K562 (cell line): Measurements from ENCODE around the gene CFAP53. TPM values are rescaled to one million over a fixed set of nuclear protein-coding genes. Genes with fewer than 3 reads are reported as not detected.

Experiments
- ATAC-seq: fragments of 200-7000 bp; cut with Tn5 transposase; 3 replicates; pipeline ENCODE4 v1.9.1; 2020; ENCODE audit warnings: moderate library complexity
- BruUV-seq: library from RNA; stranded (reverse); fragments of 400-500 nt; replicated peaks from 2 replicates; lab custom pipeline; 2021; lab: Mats Ljungman, UMichigan
- CTCF ChIA-PET: fragments of 300-600 bp; formaldehyde crosslinking; extraction: SDS; loops from one replicate; lab custom pipeline; 2021; ENCODE audit warnings: low intra/inter-chr PET ratio; lab: Yijun Ruan, JAX
- POLR2A ChIA-PET: fragments of 300-600, 350-650 bp; sonication (Branson Sonifier 250); formaldehyde crosslinking; extraction: SDS; loops from one replicate; lab custom pipeline; 2021; ENCODE audit warnings: antibody characterized with exemption, inconsistent platforms; lab: Yijun Ruan, JAX
- DNase-seq, 4 experiments: peaks; one replicate each; pipeline versions ENCODE4 v3.0.0 to v3.0.0-alpha.2; 2011 to 2018; ENCODE audit warnings: low spot score in 3 of 4, mixed read lengths in 3 of 4; ENCODE audit errors: extremely low read depth in 1 of 4
- FAIRE-seq: peaks from 2 replicates; lab custom pipeline; 2011; peaks lifted over from hg19 to GRCh38; lab: Jason Lieb, UNC
- H2AFZ ChIP-seq: 2 replicates; pipeline ENCODE4 v1.6.0; 2011; ENCODE audit warnings: low read depth, low read length, control low read depth, inconsistent platforms
- H3K27ac ChIP-seq: fragments of 200-600 bp; 3 replicates; pipeline ENCODE4 v1.8.0; 2011; ENCODE audit warnings: low read depth, mild to moderate bottlenecking, control low read depth, inconsistent platforms, low read length, moderate library complexity, mixed read lengths; ENCODE audit errors: extremely low read depth
- H3K27me3 ChIP-seq, 2 experiments: fragments of 300-600 bp in 1 of 2; 2 replicates in 1 of 2; 3 replicates in 1 of 2; pipeline versions ENCODE4 v1.6.0 to v1.8.0; 2011; ENCODE audit warnings: inconsistent platforms in 2 of 2, low read length in 2 of 2, mild to moderate bottlenecking in 1 of 2, mixed read lengths in 1 of 2, moderate library complexity in 1 of 2; ENCODE audit not compliant: control insufficient read depth in 2 of 2, insufficient read depth in 2 of 2
- H3K36me3 ChIP-seq: fragments of 300-600 bp; 3 replicates; pipeline ENCODE4 v1.8.0; 2011; ENCODE audit warnings: mild to moderate bottlenecking, low read length, inconsistent platforms; ENCODE audit not compliant: control insufficient read depth, insufficient read depth
- H3K4me1 ChIP-seq, 2 experiments: fragments of 200-600 bp in 1 of 2; replicated peaks in 1 of 2; 2 replicates in 1 of 2; 3 replicates in 1 of 2; pipeline versions ENCODE4 v1.5.1 to v1.8.0; 2011; ENCODE audit warnings: inconsistent platforms in 2 of 2, low read length in 2 of 2, mild to moderate bottlenecking in 1 of 2, mixed read lengths in 1 of 2, moderate library complexity in 1 of 2; ENCODE audit not compliant: control insufficient read depth in 2 of 2, insufficient read depth in 2 of 2
- H3K4me2 ChIP-seq: 2 replicates; pipeline ENCODE4 v1.6.1; 2011; ENCODE audit warnings: low read length, control low read depth, inconsistent platforms, mixed read lengths; ENCODE audit not compliant: insufficient read depth
- H3K4me3 ChIP-seq: fragments of 200-600 bp; sonication (generic), shearing (Covaris generic); 2 replicates; pipeline ENCODE4 v1.5.1; 2016; ENCODE audit warnings: control low read depth, inconsistent platforms
- H3K79me2 ChIP-seq: fragments of 200-600 bp; 3 replicates; pipeline ENCODE4 v1.8.0; 2011; ENCODE audit warnings: low read length, inconsistent platforms; ENCODE audit not compliant: control insufficient read depth, insufficient read depth
- H3K9ac ChIP-seq, 2 experiments: 2 replicates each; pipeline versions ENCODE4 v1.6.0 to v1.6.1; 2011; ENCODE audit warnings: low read depth in 2 of 2, low read length in 2 of 2, control low read depth in 1 of 2, inconsistent platforms in 1 of 2, mild to moderate bottlenecking in 1 of 2, mixed read lengths in 1 of 2; ENCODE audit not compliant: insufficient read depth in 1 of 2
- H3K9me1 ChIP-seq: one replicate; pipeline ENCODE4 v1.6.0; 2011; ENCODE audit warnings: inconsistent platforms, mild to moderate bottlenecking, low read length, moderate library complexity; ENCODE audit not compliant: control insufficient read depth, insufficient read depth
- H3K9me3 ChIP-seq: replicated peaks from 2 replicates; pipeline ENCODE4 v1.5.1; 2011; ENCODE audit warnings: low read depth, low read length, inconsistent platforms; ENCODE audit not compliant: control insufficient read depth, insufficient read depth
- H4K20me1 ChIP-seq: replicated peaks from 2 replicates; pipeline ENCODE4 v1.6.1; 2011; ENCODE audit warnings: low read length, inconsistent platforms, mixed read lengths; ENCODE audit not compliant: control insufficient read depth, insufficient read depth
- FIP1L1 ChIP-seq: fragments of 200-400 bp; formaldehyde crosslinking; IDR thresholded peaks from 2 replicates; pipeline ENCODE4 v1.6.1; 2018; ENCODE audit warnings: mild to moderate bottlenecking, low read depth, low read length; ENCODE audit not compliant: poor library complexity, severe bottlenecking
- FOXA1 ChIP-seq: fragments of 450-650 bp; IDR thresholded peaks from 2 replicates; pipeline ENCODE4 v1.6.1; 2016; ENCODE audit warnings: mild to moderate bottlenecking, borderline replicate concordance
- HCFC1 ChIP-seq: IDR thresholded peaks from 2 replicates; pipeline ENCODE4 v1.6.1; 2012; ENCODE audit warnings: low read depth, low read length, improper control_type of control experiment
- JUN ChIP-seq, 2 experiments: sonication (generic) in 1 of 2; formaldehyde crosslinking in 1 of 2; IDR thresholded peaks; 2 replicates each; pipeline versions ENCODE4 v1.6.1 to v1.8.0; 2012 to 2022; ENCODE audit warnings: borderline replicate concordance in 2 of 2, mild to moderate bottlenecking in 2 of 2, improper control_type of control experiment in 1 of 2, low read depth in 1 of 2, low read length in 1 of 2, missing genetic modification reagents in 1 of 2
- MEIS2 ChIP-seq: fragments of 450-650 bp; IDR thresholded peaks from 2 replicates; pipeline ENCODE4 v1.6.1; 2014; ENCODE audit warnings: mild to moderate bottlenecking; ENCODE audit not compliant: partially characterized antibody
- RBBP5 ChIP-seq: fragments of 200-600 bp; sonication (generic); IDR thresholded peaks from 2 replicates; pipeline ENCODE4 v1.6.1; 2012; ENCODE audit warnings: borderline replicate concordance, mild to moderate bottlenecking, low read length, control low read depth, inconsistent platforms; ENCODE audit not compliant: insufficient read depth, poor library complexity, severe bottlenecking
- WGBS: fragments of 100-300 bp; shearing (Covaris generic); methylation state at CpG from one replicate; pipeline ENCODE4 v1.1.6; 2016; ENCODE audit warnings: low coverage, mixed read lengths; ENCODE audit not compliant: insufficient coverage; ENCODE audit errors: missing lambda C conversion rate; 5-methylcytosine and 5-hydroxymethylcytosine counted together
- in situ Hi-C: fragments of 300-500 bp; cut with MboI; formaldehyde crosslinking; loops from 4 replicates; pipeline ENCODE4 v1.15.0; 2018; ENCODE audit warnings: inconsistent platforms, mixed read lengths
- intact Hi-C: fragments of 100-400 bp; cut with micrococcal nuclease; formaldehyde crosslinking; loops from 2 replicates; pipeline ENCODE4 v1.14.2; 2022
- polyA plus RNA-seq, 8 experiments: library from polyadenylated mRNA; depleted of rRNA in 4 of 8; stranded (reverse) in 5 of 8; unstranded in 3 of 8; fragments of >200 nt; fragmentation: Nextera tagmentation in 2 of 8; fragmentation: Illumina TruSeq in 1 of 8; extraction: Ambion mirVana in 2 of 8; extraction: Trizol in 1 of 8; gene quantifications; 2 replicates each; pipeline versions ENCODE4 v1.2.1 to v1.2.3, GENCODE V29; 2011 to 2014; ENCODE audit warnings: inconsistent platforms in 1 of 8, missing spikeins in 1 of 8
- total RNA-seq, 7 experiments: library from RNA; depleted of rRNA in 6 of 7; stranded (reverse); fragments of >200 nt in 6 of 7; fragmentation: Illumina TruSeq in 2 of 7; extraction: Trizol in 2 of 7; gene quantifications; 2 replicates each; pipeline versions ENCODE4 v1.2.1 to v1.2.3, GENCODE V29; 2011 to 2021; ENCODE audit warnings: low replicate concordance in 1 of 7
- TF ChIP-seq, protein P1 (sequence below), 2 experiments: IDR thresholded peaks; 2 replicates each; pipeline ENCODE4 v1.6.1; 2011; ENCODE audit warnings: borderline replicate concordance in 1 of 2, control low read depth in 1 of 2, low read depth in 1 of 2, low read length in 1 of 2, mild to moderate bottlenecking in 1 of 2, mixed read lengths in 1 of 2, moderate library complexity in 1 of 2; ENCODE audit not compliant: insufficient read depth in 1 of 2, insufficient read length in 1 of 2, poor library complexity in 1 of 2, severe bottlenecking in 1 of 2; ENCODE audit errors: extremely low read depth in 1 of 2
- TF ChIP-seq, protein P2 (sequence below): sonication (generic); formaldehyde crosslinking; IDR thresholded peaks from 2 replicates; pipeline ENCODE4 v1.8.1; 2023; ENCODE audit warnings: mild to moderate bottlenecking, missing genetic modification reagents
- TF ChIP-seq, protein P3 (sequence below), 2 experiments: fragments of 150-350 bp in 1 of 2; IDR thresholded peaks; 2 replicates each; pipeline ENCODE4 v1.6.1; 2012 to 2016; ENCODE audit warnings: low read depth in 2 of 2, low read length in 2 of 2, mild to moderate bottlenecking in 1 of 2, moderate library complexity in 1 of 2
- TF ChIP-seq, protein P4 (sequence below): fragments of 450-650 bp; IDR thresholded peaks from 2 replicates; pipeline ENCODE4 v1.6.1; 2016; ENCODE audit warnings: antibody characterized with exemption

Gene CFAP53
- total and polyA plus RNA-seq, 9 of the 15 experiments (the other 6 are each of a cell fraction or from before 2014, with no cell fraction given): 0.21 to 1.9 (median 1.2) TPM

DNA sequence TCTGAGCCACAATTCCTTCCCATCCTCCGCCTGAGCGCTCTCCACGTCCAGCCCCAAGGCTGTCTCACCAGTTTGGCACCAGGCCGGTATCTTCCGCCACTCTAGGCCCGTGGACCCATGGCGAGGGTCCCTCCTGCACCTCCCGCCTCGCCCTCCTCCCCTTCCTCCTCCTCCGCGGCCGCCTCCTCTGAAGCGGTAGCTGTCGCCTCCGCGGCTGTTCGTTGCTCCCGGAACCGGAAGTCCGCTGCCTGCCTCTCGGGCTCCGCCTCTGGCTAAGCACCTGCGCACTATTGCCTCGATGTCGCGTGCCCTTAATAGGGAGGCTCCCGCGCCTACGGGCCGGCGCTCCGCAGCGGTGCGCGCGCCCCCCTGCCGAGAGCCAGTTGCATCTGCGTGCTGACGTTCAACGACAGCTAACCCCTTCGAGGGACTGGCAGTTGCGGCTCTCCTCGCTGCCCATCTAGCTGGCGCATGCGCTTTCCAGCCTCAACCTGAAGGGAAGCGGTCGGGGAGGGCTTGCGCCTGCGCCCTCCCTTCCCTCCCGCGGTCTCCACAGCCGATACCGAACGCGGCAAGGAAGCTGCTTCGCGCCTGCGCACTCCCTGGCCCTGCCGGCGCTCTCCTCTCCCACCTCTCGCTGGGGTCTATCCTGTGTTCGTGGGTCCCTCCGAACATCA is 15.1 kb upstream of the CFAP53 start, which contains the start of gene MBD1:
Gene MBD1 (minus strand): TSS at position 229 of the 677 bp plus-strand sequence. CDS start 1,531 bp downstream, outside the sequence.
- peaks cover 2% of the 10 kb centered on the region; the same call in 1 of the 2 replicates for H4K20me1 ChIP-seq
- DNase-seq (peak; percentile 87 to 94 (median 90)), ATAC-seq (peak; percentile 97), FAIRE-seq (peak; percentile 84)
- in situ Hi-C loops: no loop called here
- no peaks in the 10 kb centered on the region for H3K9me3 ChIP-seq
- H3K36me3 ChIP-seq: peaks cover 80% of the 10 kb centered on the region; the same call in 2 of the 3 replicates
- WGBS: 1% methylated on average over 43 of the region's 63 CpGs
- peak within 1 kb of the TSS; percentile 86 for H3K27ac ChIP-seq
- ChIA-PET POLR2A (interaction anchor here (0.6 to 2.1 kb wide), 9 partner anchors 9 to 131 kb away, joined by 3 to 7 read pairs (median 4); partner anchors contain the start of genes CFAP53, MYO5B and SKA1), CTCF (no interaction called here)
- H3K4me3 ChIP-seq: peak within 1 kb of the TSS; percentile 74
- H3K9ac ChIP-seq: peak within 1 kb of the TSS; percentile 97 to 99
- H3K27me3 ChIP-seq: no peaks in the 10 kb centered on the region
- H3K9me1 ChIP-seq: no peaks in the 10 kb centered on the region
- H3K4me2 ChIP-seq: peak within 1 kb of the TSS; percentile 95
- peaks cover 39% of the 10 kb centered on the region for H3K79me2 ChIP-seq
- peak within 1 kb of the TSS; percentile 97 for H2AFZ ChIP-seq
- intact Hi-C loops: no loop called here
- no TSS peak for BruUV-seq
- peaks cover 6 to 35% of the 10 kb centered on the region in 2 experiments; a peak in 3 of 5 replicates for H3K4me1 ChIP-seq
- TF ChIP-seq, protein P1, sequence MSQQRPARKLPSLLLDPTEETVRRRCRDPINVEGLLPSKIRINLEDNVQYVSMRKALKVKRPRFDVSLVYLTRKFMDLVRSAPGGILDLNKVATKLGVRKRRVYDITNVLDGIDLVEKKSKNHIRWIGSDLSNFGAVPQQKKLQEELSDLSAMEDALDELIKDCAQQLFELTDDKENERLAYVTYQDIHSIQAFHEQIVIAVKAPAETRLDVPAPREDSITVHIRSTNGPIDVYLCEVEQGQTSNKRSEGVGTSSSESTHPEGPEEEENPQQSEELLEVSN (IDR thresholded peaks at IDR 0.05; ENCODE audit: borderline replicate concordance in 1 of 2, extremely low read depth in 1 of 2, insufficient read depth in 1 of 2, insufficient read length in 1 of 2, low read depth in 1 of 2, low read length in 1 of 2, poor library complexity in 1 of 2, severe bottlenecking in 1 of 2): peak; percentile 81 to 88
- TF ChIP-seq, protein P2, sequence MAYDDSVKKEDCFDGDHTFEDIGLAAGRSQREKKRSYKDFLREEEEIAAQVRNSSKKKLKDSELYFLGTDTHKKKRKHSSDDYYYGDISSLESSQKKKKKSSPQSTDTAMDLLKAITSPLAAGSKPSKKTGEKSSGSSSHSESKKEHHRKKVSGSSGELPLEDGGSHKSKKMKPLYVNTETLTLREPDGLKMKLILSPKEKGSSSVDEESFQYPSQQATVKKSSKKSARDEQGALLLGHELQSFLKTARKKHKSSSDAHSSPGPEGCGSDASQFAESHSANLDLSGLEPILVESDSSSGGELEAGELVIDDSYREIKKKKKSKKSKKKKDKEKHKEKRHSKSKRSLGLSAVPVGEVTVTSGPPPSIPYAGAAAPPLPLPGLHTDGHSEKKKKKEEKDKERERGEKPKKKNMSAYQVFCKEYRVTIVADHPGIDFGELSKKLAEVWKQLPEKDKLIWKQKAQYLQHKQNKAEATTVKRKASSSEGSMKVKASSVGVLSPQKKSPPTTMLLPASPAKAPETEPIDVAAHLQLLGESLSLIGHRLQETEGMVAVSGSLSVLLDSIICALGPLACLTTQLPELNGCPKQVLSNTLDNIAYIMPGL (CRISPR knock-in tag): peak; percentile 76; the same call in 1 of the 2 replicates
- TF ChIP-seq, protein P3, sequence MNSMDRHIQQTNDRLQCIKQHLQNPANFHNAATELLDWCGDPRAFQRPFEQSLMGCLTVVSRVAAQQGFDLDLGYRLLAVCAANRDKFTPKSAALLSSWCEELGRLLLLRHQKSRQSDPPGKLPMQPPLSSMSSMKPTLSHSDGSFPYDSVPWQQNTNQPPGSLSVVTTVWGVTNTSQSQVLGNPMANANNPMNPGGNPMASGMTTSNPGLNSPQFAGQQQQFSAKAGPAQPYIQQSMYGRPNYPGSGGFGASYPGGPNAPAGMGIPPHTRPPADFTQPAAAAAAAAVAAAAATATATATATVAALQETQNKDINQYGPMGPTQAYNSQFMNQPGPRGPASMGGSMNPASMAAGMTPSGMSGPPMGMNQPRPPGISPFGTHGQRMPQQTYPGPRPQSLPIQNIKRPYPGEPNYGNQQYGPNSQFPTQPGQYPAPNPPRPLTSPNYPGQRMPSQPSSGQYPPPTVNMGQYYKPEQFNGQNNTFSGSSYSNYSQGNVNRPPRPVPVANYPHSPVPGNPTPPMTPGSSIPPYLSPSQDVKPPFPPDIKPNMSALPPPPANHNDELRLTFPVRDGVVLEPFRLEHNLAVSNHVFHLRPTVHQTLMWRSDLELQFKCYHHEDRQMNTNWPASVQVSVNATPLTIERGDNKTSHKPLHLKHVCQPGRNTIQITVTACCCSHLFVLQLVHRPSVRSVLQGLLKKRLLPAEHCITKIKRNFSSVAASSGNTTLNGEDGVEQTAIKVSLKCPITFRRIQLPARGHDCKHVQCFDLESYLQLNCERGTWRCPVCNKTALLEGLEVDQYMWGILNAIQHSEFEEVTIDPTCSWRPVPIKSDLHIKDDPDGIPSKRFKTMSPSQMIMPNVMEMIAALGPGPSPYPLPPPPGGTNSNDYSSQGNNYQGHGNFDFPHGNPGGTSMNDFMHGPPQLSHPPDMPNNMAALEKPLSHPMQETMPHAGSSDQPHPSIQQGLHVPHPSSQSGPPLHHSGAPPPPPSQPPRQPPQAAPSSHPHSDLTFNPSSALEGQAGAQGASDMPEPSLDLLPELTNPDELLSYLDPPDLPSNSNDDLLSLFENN (IDR thresholded peaks at IDR 0.05; ENCODE audit: low read depth in 2 of 2, low read length in 2 of 2): 0 out of 4 replicates have a peak, but pooled peaks of 1 of the 2 experiments have one; percentile 47
- TF ChIP-seq HCFC1 (peak; percentile 65), RBBP5 (peak; percentile 34), MEIS2 (peak; percentile 92), FIP1L1 (peak; percentile 75), JUN (IDR thresholded peaks at IDR 0.05; ENCODE audit: borderline replicate concordance, low read depth, low read length) (peak; percentile 26; the same call in 1 of the 2 replicates), JUN (CRISPR knock-in tag; IDR thresholded peaks at IDR 0.05; ENCODE audit: borderline replicate concordance) (0 out of 2 replicates have a peak, but pooled peaks have one; percentile 45), FOXA1 (no peak)
- TF ChIP-seq, protein P4, sequence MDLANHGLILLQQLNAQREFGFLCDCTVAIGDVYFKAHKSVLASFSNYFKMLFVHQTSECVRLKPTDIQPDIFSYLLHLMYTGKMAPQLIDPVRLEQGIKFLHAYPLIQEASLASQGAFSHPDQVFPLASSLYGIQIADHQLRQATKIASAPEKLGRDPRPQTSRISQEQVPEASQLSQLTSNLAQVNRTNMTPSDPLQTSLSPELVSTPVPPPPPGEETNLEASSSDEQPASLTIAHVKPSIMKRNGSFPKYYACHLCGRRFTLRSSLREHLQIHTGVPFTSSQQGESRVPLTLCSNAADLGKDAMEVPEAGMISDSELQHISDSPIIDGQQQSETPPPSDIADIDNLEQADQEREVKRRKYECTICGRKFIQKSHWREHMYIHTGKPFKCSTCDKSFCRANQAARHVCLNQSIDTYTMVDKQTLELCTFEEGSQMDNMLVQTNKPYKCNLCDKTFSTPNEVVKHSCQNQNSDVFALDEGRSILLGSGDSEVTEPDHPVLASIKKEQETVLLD: peak; percentile 97
